Mesenchymal stem cell (in vitro differentiated cells and primary cell): ENCODE data around the gene HIVEP3.

Source experiments
- DNase-seq: peaks from one replicate; pipeline ENCODE4 v3.0.0-alpha.2; 2013
- H2AFZ ChIP-seq: one replicate; pipeline ENCODE4 v1.6.1; 2013; ENCODE audit warnings: low read depth, mild to moderate bottlenecking, control low read depth, inconsistent platforms, low read length, moderate library complexity
- H2AK5ac ChIP-seq: 2 replicates; pipeline ENCODE4 v1.6.1; 2013; ENCODE audit warnings: low read length, moderate library complexity, mild to moderate bottlenecking, inconsistent platforms; ENCODE audit not compliant: severe bottlenecking
- H2BK120ac ChIP-seq: one replicate; pipeline ENCODE4 v1.6.1; 2013; ENCODE audit warnings: low read depth, mild to moderate bottlenecking, inconsistent platforms, low read length, moderate library complexity
- H2BK12ac ChIP-seq, 2 experiments: one replicate each; pipeline ENCODE4 v1.6.1; 2013; ENCODE audit warnings: inconsistent platforms in 2 of 2, low read length in 2 of 2, mild to moderate bottlenecking in 2 of 2, moderate library complexity in 2 of 2, control low read depth in 1 of 2
- H2BK15ac ChIP-seq: one replicate; pipeline ENCODE4 v1.6.1; 2013; ENCODE audit warnings: mild to moderate bottlenecking, low read depth, inconsistent platforms; ENCODE audit not compliant: poor library complexity, severe bottlenecking
- H2BK5ac ChIP-seq: 2 replicates; pipeline ENCODE4 v1.6.1; 2013; ENCODE audit warnings: low read depth, mild to moderate bottlenecking, low read length, control low read depth, inconsistent platforms; ENCODE audit not compliant: poor library complexity, severe bottlenecking
- H3K14ac ChIP-seq, 2 experiments: one replicate each; pipeline ENCODE4 v1.6.1; 2013; ENCODE audit warnings: inconsistent platforms in 2 of 2, low read length in 2 of 2, control low read depth in 1 of 2, mild to moderate bottlenecking in 1 of 2, moderate library complexity in 1 of 2
- H3K18ac ChIP-seq, 2 experiments: one replicate each; pipeline ENCODE4 v1.6.1; 2013; ENCODE audit warnings: inconsistent platforms in 2 of 2, low read length in 2 of 2, control low read depth in 1 of 2, low read depth in 1 of 2, mild to moderate bottlenecking in 1 of 2
- H3K23ac ChIP-seq, 2 experiments: one replicate each; pipeline ENCODE4 v1.6.1; 2013; ENCODE audit warnings: inconsistent platforms in 2 of 2, low read length in 2 of 2, mild to moderate bottlenecking in 2 of 2, moderate library complexity in 2 of 2, control low read depth in 1 of 2
- H3K27ac ChIP-seq: 2 replicates; pipeline ENCODE4 v1.5.1; 2013; ENCODE audit warnings: mild to moderate bottlenecking, moderate library complexity, low read length, control low read depth, inconsistent platforms; ENCODE audit not compliant: poor library complexity, severe bottlenecking
- H3K27me3 ChIP-seq, 2 experiments: 2 replicates each; pipeline versions ENCODE4 v1.6.1 to v1.7.0; 2013; ENCODE audit warnings: low read length in 2 of 2, mild to moderate bottlenecking in 2 of 2, moderate library complexity in 2 of 2, control low read depth in 1 of 2, inconsistent platforms in 1 of 2; ENCODE audit not compliant: control insufficient read depth in 1 of 2, insufficient read depth in 1 of 2
- H3K36me3 ChIP-seq, 2 experiments: 2 replicates each; pipeline versions ENCODE4 v1.6.1 to v1.7.0; 2013; ENCODE audit warnings: low read length in 2 of 2, control low read depth in 1 of 2, inconsistent platforms in 1 of 2, low read depth in 1 of 2, mild to moderate bottlenecking in 1 of 2; ENCODE audit not compliant: insufficient read depth in 2 of 2, control insufficient read depth in 1 of 2
- H3K4ac ChIP-seq, 2 experiments: one replicate each; pipeline ENCODE4 v1.6.1; 2013; ENCODE audit warnings: inconsistent platforms in 2 of 2, low read length in 2 of 2, mild to moderate bottlenecking in 2 of 2, moderate library complexity in 2 of 2, control low read depth in 1 of 2, low read depth in 1 of 2
- H3K4me1 ChIP-seq: 2 replicates; pipeline ENCODE4 v1.6.1; 2013; ENCODE audit warnings: low read depth, low read length, control low read depth; ENCODE audit not compliant: control insufficient read depth, insufficient read depth
- H3K4me2 ChIP-seq: 2 replicates; pipeline ENCODE4 v1.6.1; 2013; ENCODE audit warnings: low read length, mild to moderate bottlenecking, inconsistent platforms; ENCODE audit not compliant: poor library complexity, severe bottlenecking
- H3K4me3 ChIP-seq, 2 experiments: 2 replicates each; pipeline versions ENCODE4 v1.5.1 to v1.7.0; 2013; ENCODE audit warnings: low read length in 2 of 2, mild to moderate bottlenecking in 2 of 2, control low read depth in 1 of 2, low read depth in 1 of 2; ENCODE audit not compliant: insufficient read depth in 1 of 2
- H3K79me1 ChIP-seq: replicated peaks from 2 replicates; pipeline ENCODE4 v1.6.1; 2013; ENCODE audit warnings: mild to moderate bottlenecking, control low read depth, low read length, inconsistent platforms; ENCODE audit not compliant: poor library complexity, severe bottlenecking
- H3K9ac ChIP-seq: 2 replicates; pipeline ENCODE4 v1.7.0; 2013; ENCODE audit warnings: mild to moderate bottlenecking, low read length, moderate library complexity
- H3K9me3 ChIP-seq: 2 replicates; pipeline ENCODE4 v1.7.0; 2013; ENCODE audit warnings: mild to moderate bottlenecking, low read length; ENCODE audit not compliant: control insufficient read depth
- H4K8ac ChIP-seq: one replicate; pipeline ENCODE4 v1.6.1; 2013; ENCODE audit warnings: inconsistent platforms, mild to moderate bottlenecking, low read length, moderate library complexity
- H4K91ac ChIP-seq: one replicate; pipeline ENCODE4 v1.6.1; 2013; ENCODE audit warnings: mild to moderate bottlenecking, low read length, inconsistent platforms
- WGBS: methylation state at CpG from one replicate; pipeline ENCODE4 v1.1.7; 2013; ENCODE audit warnings: mixed read lengths; 5-methylcytosine and 5-hydroxymethylcytosine counted together

Gene HIVEP3

GRCh38 chr1:41638086-41639024 is 280.4 kb downstream of the HIVEP3 start:
- Histone ChIP-seq H3K9ac (no peak overlapping the region), H3K27ac (no peak overlapping the region)
- DNase-seq: no peak

GRCh38 chr1:41637367-41637766 is 281.4 kb downstream of the HIVEP3 start:
- Histone ChIP-seq H3K4me3 (no peak overlapping the region), H3K18ac (no peak overlapping the region), H3K27me3 (no peaks in the 10 kb centered on the region), H4K8ac (no peak overlapping the region), H3K27ac (no peak overlapping the region), H3K4me2 (no peak overlapping the region), H4K91ac (no peak overlapping the region), H2BK120ac (no peak overlapping the region), H2AFZ (no peak overlapping the region), H2AK5ac (no peak overlapping the region), H3K4me1 (peaks cover 15% of the 10 kb centered on the region), H2BK15ac (no peak overlapping the region), H3K9ac (no peak overlapping the region), H3K23ac (no peak overlapping the region), H3K36me3 (no peaks in the 10 kb centered on the region), H2BK12ac (no peak overlapping the region), H3K9me3 (no peaks in the 10 kb centered on the region), H3K14ac (no peak overlapping the region), H3K4ac (no peak overlapping the region), H2BK5ac (no peak overlapping the region), H3K79me1 (peaks cover 12% of the 10 kb centered on the region)
- 90% methylated on average over 4 of the region's 7 CpGs for WGBS
- no peak for DNase-seq

More at GRCh38 chr1:41638086-41639024, 280.4 kb downstream of the HIVEP3 start:
- peak overlapping the region in 1 of 2 experiments; percentile 43 for H2BK12ac ChIP-seq
- peaks cover 12% of the 10 kb centered on the region for H3K4me1 ChIP-seq
- H3K9me3 ChIP-seq: no peaks in the 10 kb centered on the region
- H2BK120ac ChIP-seq: no peak overlapping the region
- H3K14ac ChIP-seq: no peak overlapping the region
- H4K91ac ChIP-seq: no peak overlapping the region
- H2BK15ac ChIP-seq: no peak overlapping the region
- H3K4me3 ChIP-seq: no peak overlapping the region
- H2AFZ ChIP-seq: no peak overlapping the region
- H3K18ac ChIP-seq: no peak overlapping the region
- H2AK5ac ChIP-seq: no peak overlapping the region
- no peak overlapping the region for H2BK5ac ChIP-seq
- 82% methylated on average over 2 of the region's 4 CpGs for WGBS
- no peak overlapping the region for H3K4me2 ChIP-seq
- no peak overlapping the region for H3K4ac ChIP-seq
- H3K23ac ChIP-seq: no peak overlapping the region
- no peaks in the 10 kb centered on the region for H3K36me3 ChIP-seq
- no peak overlapping the region for H4K8ac ChIP-seq
- no peaks in the 10 kb centered on the region for H3K27me3 ChIP-seq
- peaks cover 5% of the 10 kb centered on the region for H3K79me1 ChIP-seq

GRCh38 chr1:41633764-41634163 is 285.0 kb downstream of the HIVEP3 start:
- H3K14ac ChIP-seq: no peak overlapping the region
- no peak overlapping the region for H3K9ac ChIP-seq
- H3K9me3 ChIP-seq: no peaks in the 10 kb centered on the region
- no peak overlapping the region for H4K8ac ChIP-seq
- 71% methylated on average over 2 of the region's 5 CpGs for WGBS
- H3K27me3 ChIP-seq: no peaks in the 10 kb centered on the region
- DNase-seq: no peak
- no peak overlapping the region for H2AFZ ChIP-seq
- H3K4me3 ChIP-seq: no peak overlapping the region
- no peak overlapping the region for H3K4me2 ChIP-seq
- no peak overlapping the region for H3K18ac ChIP-seq
- no peak overlapping the region for H2BK120ac ChIP-seq
- H2BK15ac ChIP-seq: no peak overlapping the region
- no peak overlapping the region for H2AK5ac ChIP-seq
- H3K23ac ChIP-seq: no peak overlapping the region
- no peak overlapping the region for H3K4ac ChIP-seq
- no peak overlapping the region for H2BK5ac ChIP-seq
- no peak overlapping the region for H4K91ac ChIP-seq
- no peak overlapping the region for H3K27ac ChIP-seq
- H3K4me1 ChIP-seq: peaks cover 23% of the 10 kb centered on the region
- no peak overlapping the region for H2BK12ac ChIP-seq
- peaks cover 16% of the 10 kb centered on the region for H3K79me1 ChIP-seq
- no peaks in the 10 kb centered on the region for H3K36me3 ChIP-seq

- H3K14ac ChIP-seq: no peak overlapping the region
- H3K9ac ChIP-seq: no peak overlapping the region
- WGBS: 90% methylated on average over 13 of the region's 14 CpGs
Observed at GRCh38 chr1:41632781-41633575, 285.7 kb downstream of the HIVEP3 start.

More at GRCh38 chr1:41632781-41633575, 285.7 kb downstream of the HIVEP3 start:
- H2BK12ac ChIP-seq: no peak overlapping the region
- no peak overlapping the region for H2BK15ac ChIP-seq
- H3K4ac ChIP-seq: no peak overlapping the region
- H3K27ac ChIP-seq: no peak overlapping the region
- no peak overlapping the region for H3K4me3 ChIP-seq
- peaks cover 25% of the 10 kb centered on the region for H3K4me1 ChIP-seq
- H2AK5ac ChIP-seq: peak overlapping the region; percentile 17
- H3K9me3 ChIP-seq: no peaks in the 10 kb centered on the region
- H3K79me1 ChIP-seq: peaks cover 16% of the 10 kb centered on the region
- H2AFZ ChIP-seq: no peak overlapping the region
- no peaks in the 10 kb centered on the region for H3K27me3 ChIP-seq
- no peak overlapping the region for H3K4me2 ChIP-seq
- H4K8ac ChIP-seq: no peak overlapping the region
- no peak overlapping the region for H3K18ac ChIP-seq
- H3K36me3 ChIP-seq: no peaks in the 10 kb centered on the region
- no peak for DNase-seq
- no peak overlapping the region for H2BK5ac ChIP-seq
- no peak overlapping the region for H2BK120ac ChIP-seq
- no peak overlapping the region for H4K91ac ChIP-seq
- H3K23ac ChIP-seq: no peak overlapping the region
